SK-N-SH (cell line): ENCODE measurements around the gene INSYN2A. TPM values are rescaled to one million over a fixed set of nuclear protein-coding genes. Genes with fewer than 3 reads are reported as not detected.

Experiments
- CTCF ChIA-PET: fragments of 300-600, 350-600 bp; formaldehyde crosslinking; extraction: SDS; loops from one replicate; lab custom pipeline; 2021; lab: Yijun Ruan, JAX
- POLR2A ChIA-PET: fragments of 350-600 bp; sonication (Branson Sonifier 250); formaldehyde crosslinking; extraction: SDS; loops from one replicate; lab custom pipeline; 2020; ENCODE audit warnings: antibody characterized with exemption, inconsistent platforms; lab: Yijun Ruan, JAX
- DNase-seq: peaks from one replicate; pipeline ENCODE4 v3.0.0; 2012
- H2AFZ ChIP-seq: fragments of 200-600 bp; sonication (generic); 2 replicates; pipeline ENCODE4 v1.8.1; 2016; ENCODE audit warnings: antibody characterized with exemption, mild to moderate bottlenecking, low read depth
- H3F3A ChIP-seq: fragments of 200-600 bp; sonication (generic); replicated peaks from 2 replicates; pipeline ENCODE3; 2016; ENCODE audit warnings: antibody characterized with exemption, mild to moderate bottlenecking; ENCODE audit not compliant: insufficient read depth
- H3K27ac ChIP-seq, 2 experiments: fragments of 200-500 bp in 1 of 2; fragments of 200-600 bp in 1 of 2; sonication (Bioruptor generic) in 1 of 2; sonication (generic), shearing (Covaris generic) in 1 of 2; 2 replicates each; pipeline versions ENCODE4 v1.5.1 to v1.6.1; 2014 to 2016; ENCODE audit warnings: low read depth in 2 of 2, inconsistent platforms in 1 of 2, low read length in 1 of 2, mild to moderate bottlenecking in 1 of 2, mixed read lengths in 1 of 2
- H3K27me3 ChIP-seq: fragments of 200-600 bp; sonication (generic), shearing (Covaris generic); 2 replicates; pipeline ENCODE4 v1.6.1; 2016; ENCODE audit warnings: mixed run types; ENCODE audit not compliant: insufficient read depth
- H3K36me3 ChIP-seq, 2 experiments: fragments of 200-500 bp in 1 of 2; fragments of 200-600 bp in 1 of 2; sonication (Bioruptor generic) in 1 of 2; sonication (generic) in 1 of 2; replicated peaks in 1 of 2; 2 replicates each; pipeline versions ENCODE3 to v1.5.1; 2014 to 2016; ENCODE audit warnings: low read length in 1 of 2, mild to moderate bottlenecking in 1 of 2; ENCODE audit not compliant: insufficient read depth in 2 of 2, control insufficient read depth in 1 of 2
- H3K4me1 ChIP-seq, 2 experiments: fragments of 200-500 bp in 1 of 2; fragments of 200-600 bp in 1 of 2; sonication (Bioruptor generic) in 1 of 2; sonication (generic), shearing (Covaris generic) in 1 of 2; 2 replicates each; pipeline versions ENCODE4 v1.5.1 to v1.6.1; 2014 to 2016; ENCODE audit warnings: low read depth in 1 of 2, low read length in 1 of 2, mixed run types in 1 of 2; ENCODE audit not compliant: insufficient read depth in 2 of 2, control insufficient read depth in 1 of 2
- H3K4me2 ChIP-seq: fragments of 200-600 bp; sonication (generic), shearing (Covaris generic); 2 replicates; pipeline ENCODE4 v1.6.1; 2017; ENCODE audit warnings: mixed run types
- H3K4me3 ChIP-seq, 2 experiments: fragments of 200-500 bp in 1 of 2; fragments of 200-600 bp in 1 of 2; sonication (Bioruptor generic) in 1 of 2; sonication (generic), shearing (Covaris generic) in 1 of 2; 2 replicates each; pipeline versions ENCODE4 v1.5.1 to v1.8.1; 2014 to 2016; ENCODE audit warnings: low read depth in 2 of 2, inconsistent platforms in 1 of 2, low read length in 1 of 2, mild to moderate bottlenecking in 1 of 2, mixed read lengths in 1 of 2, moderate library complexity in 1 of 2
- H3K79me2 ChIP-seq: fragments of 200-600 bp; sonication (generic); 2 replicates; pipeline ENCODE4 v1.8.1; 2017; ENCODE audit warnings: mild to moderate bottlenecking; ENCODE audit not compliant: insufficient read depth
- H3K9ac ChIP-seq: fragments of 200-600 bp; sonication (generic); 2 replicates; pipeline ENCODE4 v1.6.1; 2017; ENCODE audit warnings: mixed run types
- H3K9me2 ChIP-seq: fragments of 200-600 bp; sonication (generic); 2 replicates; pipeline ENCODE4 v1.6.1; 2017; ENCODE audit warnings: mixed run types
- H3K9me3 ChIP-seq: fragments of 200-600 bp; sonication (generic); 2 replicates; pipeline ENCODE4 v1.6.1; 2017; ENCODE audit warnings: mixed run types, mild to moderate bottlenecking, moderate library complexity
- H4K20me1 ChIP-seq: fragments of 200-600 bp; sonication (generic); 2 replicates; pipeline ENCODE4 v1.6.1; 2017; ENCODE audit warnings: mild to moderate bottlenecking, mixed run types; ENCODE audit not compliant: insufficient read depth
- CHD2 ChIP-seq: fragments of 150-350 bp; IDR thresholded peaks from 2 replicates; pipeline ENCODE4 v1.6.1; 2018; ENCODE audit warnings: low read length; ENCODE audit not compliant: partially characterized antibody
- EP300 ChIP-seq, 2 experiments: IDR thresholded peaks; 2 replicates each; pipeline versions ENCODE4 v1.4.0 to v1.6.1; 2012; ENCODE audit warnings: borderline replicate concordance in 1 of 2, low read depth in 1 of 2, low read length in 1 of 2
- FOSL2 ChIP-seq: IDR thresholded peaks from 2 replicates; pipeline ENCODE4 v1.4.0; 2012; ENCODE audit warnings: low read depth, mild to moderate bottlenecking, moderate library complexity, borderline replicate concordance
- GATA2 ChIP-seq: sonication (generic); formaldehyde crosslinking; IDR thresholded peaks from 2 replicates; pipeline ENCODE4 v1.5.0; 2020; ENCODE audit warnings: mild to moderate bottlenecking, missing genetic modification reagents
- NFIC ChIP-seq: IDR thresholded peaks from 2 replicates; pipeline ENCODE4 v1.4.0; 2012; ENCODE audit warnings: borderline replicate concordance
- REST ChIP-seq: IDR thresholded peaks from 2 replicates; pipeline ENCODE4 v1.6.1; 2012; ENCODE audit warnings: mild to moderate bottlenecking, low read depth, low read length, moderate library complexity
- RXRA ChIP-seq: IDR thresholded peaks from 2 replicates; pipeline ENCODE4 v1.4.0; 2012; ENCODE audit warnings: low read depth, mild to moderate bottlenecking, borderline replicate concordance
- SMC3 ChIP-seq: IDR thresholded peaks from 2 replicates; pipeline ENCODE4 v1.6.1; 2012; ENCODE audit warnings: low read depth, low read length, improper control_type of control experiment
- TCF12 ChIP-seq: IDR thresholded peaks from 2 replicates; pipeline ENCODE4 v1.4.0; 2012
- USF1 ChIP-seq: IDR thresholded peaks from 2 replicates; pipeline ENCODE4 v1.4.0; 2012; ENCODE audit warnings: low read depth, borderline replicate concordance
- YY1 ChIP-seq: IDR thresholded peaks from 2 replicates; pipeline ENCODE4 v1.4.0; 2012; ENCODE audit warnings: low read depth, mild to moderate bottlenecking
- WGBS: methylation state at CpG from one replicate; pipeline ENCODE4 v1.1.6; 2017; ENCODE audit warnings: low lambda C conversion rate; 5-methylcytosine and 5-hydroxymethylcytosine counted together
- polyA plus RNA-seq, 3 experiments: library from polyadenylated mRNA; depleted of rRNA; stranded (reverse); fragments of >200 nt; gene quantifications; 2 replicates each; pipeline ENCODE4 v1.2.3, GENCODE V29; 2012
- TF ChIP-seq, protein P1 (sequence below): IDR thresholded peaks from 2 replicates; pipeline ENCODE4 v1.4.0; 2012; ENCODE audit warnings: low read depth
- TF ChIP-seq, protein P2 (sequence below): IDR thresholded peaks from 2 replicates; pipeline ENCODE4 v1.4.0; 2012; ENCODE audit warnings: low read depth, borderline replicate concordance
- TF ChIP-seq, protein P3 (sequence below): fragments of 200-600 bp; sonication (generic); IDR thresholded peaks from 2 replicates; pipeline ENCODE4 v1.6.1; 2017; ENCODE audit warnings: antibody characterized with exemption, mild to moderate bottlenecking, moderate library complexity

Gene INSYN2A
- polyA plus RNA-seq, 1 of the 3 experiments (the other 2 are of a cell fraction), result 0.28 TPM

DNA sequence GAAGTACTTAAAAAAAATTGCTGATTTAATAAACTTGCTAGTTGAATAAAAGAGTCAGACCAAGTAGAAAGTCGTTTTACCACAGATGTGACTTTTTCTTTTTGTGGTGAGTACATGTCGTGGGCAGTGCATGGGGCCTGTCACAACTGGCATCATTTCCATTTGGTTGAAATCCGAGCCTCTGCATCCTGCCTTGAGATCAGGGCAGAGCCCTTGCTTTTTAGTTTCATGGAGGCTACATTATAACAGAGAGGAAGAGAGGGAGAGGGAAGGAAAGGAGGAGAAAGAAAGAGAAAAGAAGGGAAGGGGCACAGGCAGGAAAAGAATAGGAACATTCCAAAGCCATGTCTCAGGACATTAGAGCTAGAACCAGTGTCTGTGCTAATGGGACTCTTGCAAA, 20.4 kb upstream of the INSYN2A start:
- DNase-seq, result no peak
- Histone ChIP-seq H3K79me2 (no peaks in the 10 kb centered on the region), H3K4me1 (peaks cover 6 to 10% of the 10 kb centered on the region in 2 experiments; a peak in 3 of 4 replicates), H3F3A (no peaks in the 10 kb centered on the region), H3K4me2 (no peak overlapping the region), H4K20me1 (no peaks in the 10 kb centered on the region), H3K27ac (peak overlapping the region in 1 of 2 experiments; percentile 34; a peak in 1 of 4 replicates), H2AFZ (no peak overlapping the region), H3K9ac (no peak overlapping the region), H3K36me3 (no peaks in the 10 kb centered on the region), H3K27me3 (no peaks in the 10 kb centered on the region), H3K4me3 (no peak overlapping the region), H3K9me2 (no peaks in the 10 kb centered on the region), H3K9me3 (no peaks in the 10 kb centered on the region)
- ChIA-PET POLR2A (no interaction called here), CTCF (interaction anchor here (1.2 kb wide), 1 partner anchor 31 kb away, joined by 3 read pairs; no protein-coding TSS in a partner anchor)
- 70% methylated on average over 3 of the region's 3 CpGs for WGBS
- TF ChIP-seq, protein P1, sequence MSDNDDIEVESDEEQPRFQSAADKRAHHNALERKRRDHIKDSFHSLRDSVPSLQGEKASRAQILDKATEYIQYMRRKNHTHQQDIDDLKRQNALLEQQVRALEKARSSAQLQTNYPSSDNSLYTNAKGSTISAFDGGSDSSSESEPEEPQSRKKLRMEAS, result no peak
- TF ChIP-seq TCF12, result no peak
- no peak for TF ChIP-seq EP300 (IDR thresholded peaks at IDR 0.05; ENCODE audit: borderline replicate concordance in 1 of 2, low read depth in 1 of 2, low read length in 1 of 2)
- TF ChIP-seq CHD2, result no peak
- TF ChIP-seq YY1, result no peak
- TF ChIP-seq REST, result no peak
- no peak for TF ChIP-seq GATA2 (CRISPR knock-in tag)
- no peak for TF ChIP-seq SMC3
- no peak for TF ChIP-seq FOSL2
- TF ChIP-seq, protein P2, sequence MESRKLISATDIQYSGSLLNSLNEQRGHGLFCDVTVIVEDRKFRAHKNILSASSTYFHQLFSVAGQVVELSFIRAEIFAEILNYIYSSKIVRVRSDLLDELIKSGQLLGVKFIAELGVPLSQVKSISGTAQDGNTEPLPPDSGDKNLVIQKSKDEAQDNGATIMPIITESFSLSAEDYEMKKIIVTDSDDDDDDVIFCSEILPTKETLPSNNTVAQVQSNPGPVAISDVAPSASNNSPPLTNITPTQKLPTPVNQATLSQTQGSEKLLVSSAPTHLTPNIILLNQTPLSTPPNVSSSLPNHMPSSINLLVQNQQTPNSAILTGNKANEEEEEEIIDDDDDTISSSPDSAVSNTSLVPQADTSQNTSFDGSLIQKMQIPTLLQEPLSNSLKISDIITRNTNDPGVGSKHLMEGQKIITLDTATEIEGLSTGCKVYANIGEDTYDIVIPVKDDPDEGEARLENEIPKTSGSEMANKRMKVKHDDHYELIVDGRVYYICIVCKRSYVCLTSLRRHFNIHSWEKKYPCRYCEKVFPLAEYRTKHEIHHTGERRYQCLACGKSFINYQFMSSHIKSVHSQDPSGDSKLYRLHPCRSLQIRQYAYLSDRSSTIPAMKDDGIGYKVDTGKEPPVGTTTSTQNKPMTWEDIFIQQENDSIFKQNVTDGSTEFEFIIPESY, result no peak

GRCh38 chr10:127216274-127216673, 19.9 kb upstream of the INSYN2A start:
- no peaks in the 10 kb centered on the region for H3K79me2 ChIP-seq
- ChIA-PET CTCF (interaction anchor here (0.7 to 1.2 kb wide), 2 partner anchors 31 to 695 kb away, joined by 3 read pairs; no protein-coding TSS in a partner anchor), POLR2A (no interaction called here)
- H3K4me1 ChIP-seq, result peaks cover 6 to 8% of the 10 kb centered on the region in 2 experiments; a peak in 3 of 4 replicates
- WGBS, result 94% methylated on average over 4 of the region's 5 CpGs
- no peak overlapping the region for H3K27ac ChIP-seq
- no peaks in the 10 kb centered on the region for H3K9me2 ChIP-seq
- H3K36me3 ChIP-seq, result no peaks in the 10 kb centered on the region
- H3K9me3 ChIP-seq, result no peaks in the 10 kb centered on the region
- H3K9ac ChIP-seq, result no peak overlapping the region
- no peak for DNase-seq
- no peaks in the 10 kb centered on the region for H4K20me1 ChIP-seq
- H2AFZ ChIP-seq, result no peak overlapping the region
- H3K27me3 ChIP-seq, result no peaks in the 10 kb centered on the region
- no peak overlapping the region for H3K4me3 ChIP-seq
- no peak overlapping the region for H3K4me2 ChIP-seq
- no peaks in the 10 kb centered on the region for H3F3A ChIP-seq
- TF ChIP-seq TCF12, result no peak
- TF ChIP-seq, protein P3, sequence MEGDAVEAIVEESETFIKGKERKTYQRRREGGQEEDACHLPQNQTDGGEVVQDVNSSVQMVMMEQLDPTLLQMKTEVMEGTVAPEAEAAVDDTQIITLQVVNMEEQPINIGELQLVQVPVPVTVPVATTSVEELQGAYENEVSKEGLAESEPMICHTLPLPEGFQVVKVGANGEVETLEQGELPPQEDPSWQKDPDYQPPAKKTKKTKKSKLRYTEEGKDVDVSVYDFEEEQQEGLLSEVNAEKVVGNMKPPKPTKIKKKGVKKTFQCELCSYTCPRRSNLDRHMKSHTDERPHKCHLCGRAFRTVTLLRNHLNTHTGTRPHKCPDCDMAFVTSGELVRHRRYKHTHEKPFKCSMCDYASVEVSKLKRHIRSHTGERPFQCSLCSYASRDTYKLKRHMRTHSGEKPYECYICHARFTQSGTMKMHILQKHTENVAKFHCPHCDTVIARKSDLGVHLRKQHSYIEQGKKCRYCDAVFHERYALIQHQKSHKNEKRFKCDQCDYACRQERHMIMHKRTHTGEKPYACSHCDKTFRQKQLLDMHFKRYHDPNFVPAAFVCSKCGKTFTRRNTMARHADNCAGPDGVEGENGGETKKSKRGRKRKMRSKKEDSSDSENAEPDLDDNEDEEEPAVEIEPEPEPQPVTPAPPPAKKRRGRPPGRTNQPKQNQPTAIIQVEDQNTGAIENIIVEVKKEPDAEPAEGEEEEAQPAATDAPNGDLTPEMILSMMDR, result no peak
- no peak for TF ChIP-seq USF1
- no peak for TF ChIP-seq RXRA
- no peak for TF ChIP-seq REST
- no peak for TF ChIP-seq GATA2 (CRISPR knock-in tag)
- TF ChIP-seq NFIC, result no peak
- TF ChIP-seq YY1, result no peak
